HL-60/S4 treated with phorbol 12-myristate 13-acetate at 8.2 ng/mL for 4 days and 3 days (cell line): ENCODE data around the gene CHST11.

Experiments
- in situ Hi-C: fragments of 300-500 bp; cut with MboI; formaldehyde crosslinking; loops from 2 replicates; pipeline ENCODE4 v1.15.0; 2022; ENCODE audit warnings: low sequenced_read_pairs

CHST11 gene

DNA sequence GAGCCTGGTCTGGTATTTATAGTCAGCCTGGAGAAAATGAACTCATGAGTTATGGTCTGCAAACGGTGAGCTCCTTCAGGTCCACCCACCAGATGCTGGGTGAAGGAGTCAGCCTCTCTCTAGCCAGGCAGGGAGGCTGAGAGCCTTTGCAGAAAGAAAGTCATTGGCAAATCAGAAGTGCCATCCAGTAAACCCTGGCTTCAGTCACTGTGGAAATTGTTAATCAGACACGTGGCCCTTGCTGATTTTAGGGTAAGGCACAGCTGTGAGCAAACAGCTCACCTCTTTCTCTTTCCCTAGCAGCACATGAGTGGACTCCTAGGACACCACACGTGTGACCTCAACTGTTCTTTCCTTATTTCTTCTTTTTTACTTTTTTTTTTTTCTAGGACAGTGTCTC is 44.9 kb downstream of the CHST11 start:
- in situ Hi-C loops, result no loop called here

DNA sequence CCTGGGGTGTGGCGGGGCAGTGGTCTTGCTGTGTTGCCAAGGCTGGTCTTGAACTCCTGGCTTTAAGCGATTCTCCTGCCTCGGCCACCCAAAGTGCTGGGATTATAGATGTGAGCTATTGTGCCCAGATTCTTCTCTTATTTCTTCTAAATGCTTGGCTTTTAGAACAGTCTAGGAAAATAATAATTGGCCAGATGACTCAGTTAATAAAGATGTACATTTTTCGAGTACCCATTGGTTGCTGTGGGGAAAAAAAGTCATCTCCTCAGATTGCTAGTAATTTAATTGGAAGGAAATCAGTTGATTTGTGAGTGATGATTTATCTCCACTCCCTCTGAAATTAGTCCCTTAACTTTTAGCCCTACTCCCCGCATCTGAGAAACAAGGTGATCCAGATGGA is 45.5 kb downstream of the CHST11 start:
- in situ Hi-C loops, result no loop called here

DNA sequence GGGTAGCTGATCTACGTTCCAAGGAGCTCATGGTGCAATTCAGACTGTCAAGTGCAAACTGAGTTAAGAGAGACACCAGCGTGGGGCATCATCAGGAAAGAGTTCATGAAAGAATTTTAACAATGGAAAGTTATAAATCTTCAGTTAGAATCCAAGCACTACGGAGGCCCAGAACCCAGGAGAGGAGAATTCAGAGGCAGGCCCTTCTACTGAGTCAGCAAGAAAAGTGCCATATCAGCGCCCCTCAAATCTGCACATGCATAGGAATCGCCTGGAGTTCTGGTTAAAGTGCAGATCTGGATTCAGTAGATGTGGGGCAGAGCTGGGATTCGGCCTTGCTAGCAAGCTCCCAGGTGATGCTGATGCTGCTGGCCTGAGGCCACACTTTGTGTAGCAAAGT is 45.9 kb downstream of the CHST11 start:
- in situ Hi-C loops, result no loop called here

DNA sequence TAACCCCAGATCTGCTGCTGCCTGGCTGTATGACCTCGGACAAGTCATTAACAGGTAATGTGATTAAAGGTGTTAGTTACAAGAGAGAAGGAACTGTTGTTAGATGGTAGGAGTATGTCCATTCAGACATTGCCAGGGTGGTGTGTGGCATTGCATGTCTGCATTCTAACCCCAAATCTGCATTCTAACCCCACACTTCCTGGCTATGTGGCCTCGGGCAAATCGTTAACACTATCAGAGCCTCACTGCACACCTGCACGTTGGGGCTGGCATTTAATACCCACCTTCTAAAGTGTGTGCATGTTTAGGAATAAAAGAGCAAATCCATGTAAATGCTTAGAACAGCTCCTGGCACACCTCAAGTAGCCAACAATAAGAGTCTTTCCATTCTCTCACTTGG is 46.4 kb downstream of the CHST11 start:
- in situ Hi-C loops, result no loop called here

DNA sequence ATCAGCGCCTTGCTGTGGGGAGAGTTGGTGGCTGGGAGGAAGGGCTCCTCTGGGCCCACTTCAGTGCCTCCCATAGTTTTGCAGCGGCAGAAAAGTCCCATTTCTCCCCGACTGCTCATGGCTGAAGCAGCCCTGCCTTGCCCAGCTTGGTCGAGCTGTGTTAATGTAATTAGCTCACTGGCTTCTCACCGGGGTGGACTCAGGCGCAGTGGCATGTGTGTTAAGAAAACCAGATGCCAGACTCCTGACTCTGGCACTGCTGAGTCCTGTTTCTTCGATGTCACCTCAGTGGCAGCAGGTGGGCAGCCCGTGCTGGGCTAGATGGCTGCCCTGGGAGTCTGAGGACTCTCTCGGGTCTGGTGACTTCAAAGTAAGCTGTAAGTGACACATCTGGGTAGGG is 47.4 kb downstream of the CHST11 start:
- in situ Hi-C loops, result no loop called here

DNA sequence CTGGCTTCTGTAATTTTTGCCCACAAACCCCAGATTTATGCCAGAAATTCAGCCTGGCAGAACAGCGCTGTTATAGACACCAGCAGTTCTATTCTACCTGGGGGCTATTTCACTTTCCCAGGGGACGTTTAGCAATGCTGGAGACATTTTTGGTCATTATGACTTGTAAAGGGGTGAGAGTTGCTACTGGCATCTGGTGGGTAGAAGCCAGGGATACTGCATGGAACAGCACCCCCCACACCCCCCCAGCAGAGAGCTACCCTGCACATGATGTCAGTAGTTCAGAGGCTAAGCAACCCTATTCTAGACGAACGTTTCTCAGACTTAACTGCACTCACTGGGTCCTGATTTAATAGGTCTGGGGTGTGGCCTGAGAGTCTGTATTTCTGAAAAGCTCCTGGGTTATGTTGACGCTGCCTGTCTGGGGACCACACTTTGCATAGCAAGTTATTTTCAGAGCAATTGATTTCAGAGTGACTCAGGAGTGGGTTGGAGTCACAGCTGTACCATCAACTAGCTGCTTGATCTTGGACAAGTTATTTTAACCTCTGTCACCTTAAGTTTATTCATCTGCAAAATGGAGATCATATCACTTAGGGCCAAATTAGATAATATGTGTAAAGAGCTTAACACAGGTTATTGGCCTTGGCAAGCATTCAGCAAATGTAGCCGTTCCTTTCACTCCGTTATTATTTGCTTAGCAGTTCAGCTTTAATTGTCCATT is 48.5 kb downstream of the CHST11 start:
- in situ Hi-C loops, result no loop called here

DNA sequence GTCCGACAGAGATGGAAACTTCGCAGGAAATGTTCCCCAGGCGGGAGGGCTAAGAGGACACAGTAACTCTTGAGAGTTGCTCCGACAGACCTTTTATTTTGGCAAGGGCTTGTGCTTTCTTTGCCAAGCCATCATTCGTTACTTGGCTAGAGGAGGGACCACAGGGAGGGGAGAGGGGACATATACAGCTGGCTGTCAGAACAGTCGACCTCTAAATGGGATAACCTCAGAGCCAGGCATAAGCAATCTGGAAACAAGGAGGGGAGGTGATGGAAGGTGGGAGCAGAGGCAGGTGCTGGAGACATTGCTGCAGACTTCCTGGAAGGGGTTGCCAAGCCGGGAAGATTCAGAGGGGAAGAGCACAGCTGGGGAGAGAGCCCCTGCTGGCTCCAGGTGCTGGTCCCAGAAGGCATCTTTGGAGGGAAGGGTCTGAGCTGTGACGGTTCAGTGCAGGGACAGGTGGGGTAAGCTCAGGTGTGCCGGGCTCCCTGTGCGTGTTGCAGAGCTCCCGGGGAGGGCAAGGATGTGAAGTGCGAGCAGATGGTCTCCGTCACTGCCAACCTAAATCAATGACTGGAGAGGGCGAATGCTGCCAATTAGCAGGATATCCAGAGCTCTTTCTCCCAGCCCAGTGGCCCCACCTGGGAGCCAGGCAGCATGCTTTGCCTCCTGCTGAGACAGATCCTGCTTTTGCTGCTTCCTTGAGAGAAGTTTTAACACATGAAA is 50.1 kb downstream of the CHST11 start:
- in situ Hi-C loops, result no loop called here

DNA sequence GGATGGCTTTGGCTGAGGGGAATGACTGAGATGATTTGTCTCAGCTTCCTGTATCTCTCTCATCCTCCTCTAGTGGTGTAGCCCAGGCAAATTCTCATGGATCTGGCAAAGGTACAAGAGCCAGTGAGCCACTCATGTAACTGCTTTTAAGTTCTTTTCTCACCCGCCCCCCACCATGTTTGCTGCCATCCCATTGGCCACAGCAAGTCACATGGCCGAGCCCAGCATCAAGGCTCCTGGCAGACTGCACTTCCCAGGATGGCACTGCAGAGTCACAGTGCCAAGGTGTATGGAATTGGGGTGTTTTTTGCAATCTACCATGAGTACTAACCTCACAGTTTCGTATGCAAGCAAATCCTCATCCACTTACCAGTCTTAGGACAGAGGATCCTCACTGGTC is 50.9 kb downstream of the CHST11 start:
- in situ Hi-C loops, result no loop called here

DNA sequence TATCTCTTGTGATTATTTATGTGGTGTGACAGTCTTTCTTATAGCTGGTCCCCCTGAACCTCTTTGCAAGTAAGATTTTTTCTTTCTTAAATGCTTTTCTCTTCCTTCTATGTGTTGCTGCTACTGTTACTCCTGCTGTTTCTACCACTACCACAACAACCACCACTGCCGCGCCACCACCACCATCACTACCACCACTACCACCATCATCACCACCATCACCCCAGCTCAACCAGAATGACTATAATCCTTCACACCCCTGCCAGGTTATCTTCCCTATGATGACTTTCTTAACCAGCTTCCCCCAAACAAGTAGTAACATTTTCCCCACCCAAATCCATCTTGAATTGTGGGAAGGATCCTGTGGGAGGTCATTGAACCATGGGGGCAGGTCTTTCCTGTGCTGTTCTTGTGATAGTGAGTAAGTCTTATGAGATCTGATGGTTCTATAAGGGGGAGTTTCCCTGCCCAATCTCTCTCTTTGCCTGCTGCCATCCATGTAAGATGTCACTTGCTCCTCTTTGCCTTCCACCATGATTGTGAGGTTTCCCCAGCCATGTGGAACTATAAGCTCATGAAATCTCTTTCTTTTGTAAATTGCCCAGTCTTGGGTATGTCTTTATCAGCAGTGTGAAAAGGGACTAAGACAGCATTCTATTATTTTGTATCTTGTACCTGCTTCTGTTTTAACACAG is 52.2 kb downstream of the CHST11 start:
- in situ Hi-C loops, result no loop called here

DNA sequence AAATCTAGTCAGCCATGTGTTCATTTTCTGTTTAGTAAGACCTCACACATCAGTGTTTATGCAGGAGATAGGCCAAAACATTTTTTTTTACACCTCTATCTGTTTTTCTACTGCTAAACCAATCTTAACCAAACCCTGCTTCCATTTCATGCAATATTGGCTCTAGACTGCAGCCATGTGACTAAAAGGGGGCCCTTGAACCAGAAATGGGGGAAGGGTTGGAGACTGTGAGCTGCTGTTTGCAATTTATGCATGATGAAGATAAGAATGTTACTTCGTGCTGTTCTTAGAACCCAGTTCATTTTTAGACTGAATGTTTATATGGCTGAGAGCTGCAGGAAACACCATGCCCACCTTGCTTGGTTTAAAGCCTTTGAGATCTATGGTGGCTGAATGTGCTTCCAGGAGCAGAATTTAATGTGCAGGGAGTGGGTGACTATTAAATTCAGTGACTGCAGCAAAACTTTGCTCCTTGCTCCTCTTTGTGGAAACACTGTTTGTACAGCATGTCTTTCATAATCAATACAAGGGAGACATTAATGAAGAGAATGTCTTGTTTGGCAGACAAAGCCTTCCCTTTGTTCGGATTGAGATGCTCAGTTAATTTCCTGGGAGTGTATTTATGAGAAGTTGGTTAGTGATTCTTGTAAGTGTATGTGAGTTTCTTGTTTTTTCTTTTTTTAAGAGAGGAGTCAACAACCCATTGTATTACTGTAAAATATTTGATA is 53.6 kb downstream of the CHST11 start:
- in situ Hi-C loops, result no loop called here

DNA sequence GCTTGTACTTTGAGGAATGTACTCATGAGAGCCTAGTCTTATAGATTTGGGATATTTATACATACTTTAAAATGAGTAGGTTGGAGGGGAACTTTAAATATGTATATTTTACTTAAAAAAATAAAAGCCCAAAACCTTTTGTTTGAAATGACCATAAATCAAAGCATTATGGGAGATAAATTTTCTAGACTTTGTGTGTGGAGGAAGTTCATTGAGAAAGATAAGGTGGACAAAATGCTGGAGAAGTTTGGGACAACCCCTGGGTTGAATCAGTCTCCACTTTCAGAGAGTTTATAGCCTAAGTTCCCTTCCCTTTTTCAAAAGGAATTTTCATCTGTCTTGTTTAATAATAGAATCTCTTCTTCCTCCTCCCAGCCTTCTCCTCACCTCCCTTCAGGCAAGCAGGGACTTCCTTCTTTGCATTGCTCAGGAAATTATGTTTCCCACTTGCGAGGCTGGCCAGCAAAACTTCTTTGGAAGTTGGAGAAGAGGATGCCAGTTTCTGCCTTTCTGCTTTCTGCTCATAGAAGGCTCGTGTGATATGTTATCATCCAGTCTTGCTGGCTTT is 54.2 kb downstream of the CHST11 start:
- in situ Hi-C loops, result no loop called here

DNA sequence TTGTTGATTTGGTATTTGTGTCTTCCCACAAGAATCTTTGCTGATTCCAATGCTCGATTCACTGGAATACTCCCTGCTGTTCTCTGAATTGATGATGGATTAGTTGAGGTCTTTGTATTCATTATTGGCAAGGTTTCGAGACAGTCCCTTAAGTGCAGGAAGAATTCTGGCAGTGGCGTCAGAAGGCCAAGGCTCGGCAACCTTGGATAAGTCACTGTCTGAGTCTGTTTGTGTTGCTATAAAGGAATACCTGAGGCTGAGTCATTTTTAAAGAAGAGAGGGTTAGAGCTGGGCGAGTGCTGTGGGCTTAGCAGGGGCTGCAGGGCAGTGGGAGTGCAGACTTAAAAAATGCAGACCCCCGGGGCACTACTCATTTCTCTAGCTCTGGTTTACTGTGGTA is 56.9 kb downstream of the CHST11 start:
- in situ Hi-C loops, result no loop called here

DNA sequence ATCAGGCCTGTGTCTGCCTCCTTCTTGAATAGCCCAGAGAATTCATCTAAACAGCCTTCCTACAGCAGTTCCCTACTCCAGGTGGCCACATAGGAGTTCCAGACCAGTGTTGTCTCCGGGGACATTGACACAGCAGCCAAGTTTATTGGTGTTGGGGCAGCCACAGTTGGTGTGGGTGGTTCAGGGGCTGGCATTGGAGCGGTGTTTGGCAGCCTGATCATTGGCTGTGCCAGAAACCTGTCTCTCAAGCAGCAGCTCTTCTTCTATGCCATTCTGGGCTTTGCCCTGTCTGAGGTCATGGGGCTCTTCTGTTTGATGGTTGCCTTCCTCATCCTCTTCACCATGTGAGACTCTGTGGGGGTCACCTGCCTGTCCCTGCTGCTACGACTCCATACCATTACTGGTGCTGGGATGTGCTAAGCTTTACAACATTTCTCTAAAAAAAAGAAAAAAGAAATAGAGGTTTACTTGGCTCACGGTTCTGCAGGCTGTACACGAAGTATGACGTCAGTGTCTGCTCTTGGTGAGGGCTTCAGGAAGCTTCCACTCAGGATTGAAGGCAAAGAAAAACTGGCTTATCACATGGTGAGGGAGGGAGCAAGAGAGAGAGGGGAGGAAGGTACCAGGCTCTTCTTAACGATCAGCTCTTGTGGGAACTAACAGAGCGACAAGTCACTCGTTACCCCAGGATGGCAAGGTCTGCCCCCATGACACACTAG is 57.5 kb downstream of the CHST11 start:
- in situ Hi-C loops, result no loop called here

DNA sequence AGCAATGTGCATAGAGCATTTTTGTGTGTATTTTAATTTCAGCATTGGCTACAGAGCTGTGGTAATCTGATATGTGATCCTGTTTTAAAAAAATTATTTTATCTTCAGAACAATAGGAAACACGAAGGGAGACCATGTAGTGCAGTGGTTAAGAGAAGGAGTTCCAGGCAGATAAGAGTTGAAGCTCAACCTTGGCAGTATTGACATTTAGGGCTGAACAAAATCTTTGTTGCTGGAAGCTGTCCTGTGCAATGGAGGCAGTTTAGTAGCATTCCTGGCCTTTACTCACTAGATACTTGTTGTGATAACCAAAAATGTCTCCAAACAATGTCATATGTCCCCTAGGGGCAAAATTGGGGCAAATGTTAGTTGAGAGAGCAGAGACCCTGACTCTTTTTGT is 59.2 kb downstream of the CHST11 start:
- in situ Hi-C loops, result no loop called here

DNA sequence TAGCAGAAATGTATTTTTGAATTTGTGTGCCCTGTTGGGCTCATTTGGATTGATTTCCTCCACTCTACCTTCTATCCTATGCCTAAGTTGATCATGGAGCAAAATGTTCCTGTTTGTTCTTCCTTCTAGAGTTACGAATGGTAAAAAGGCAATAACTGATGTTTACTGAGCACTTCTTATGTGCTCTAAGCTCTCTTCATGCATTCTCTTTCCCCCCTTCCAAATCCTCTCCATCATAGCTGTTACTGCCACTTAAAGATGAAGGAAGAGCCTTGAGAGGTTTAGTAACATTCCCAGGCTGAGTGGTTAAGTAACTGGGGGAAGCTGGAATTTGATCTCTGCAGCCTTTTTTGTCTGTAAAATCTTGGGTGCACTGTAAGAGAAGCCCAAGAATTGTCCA is 60.1 kb downstream of the CHST11 start:
- in situ Hi-C loops, result no loop called here

DNA sequence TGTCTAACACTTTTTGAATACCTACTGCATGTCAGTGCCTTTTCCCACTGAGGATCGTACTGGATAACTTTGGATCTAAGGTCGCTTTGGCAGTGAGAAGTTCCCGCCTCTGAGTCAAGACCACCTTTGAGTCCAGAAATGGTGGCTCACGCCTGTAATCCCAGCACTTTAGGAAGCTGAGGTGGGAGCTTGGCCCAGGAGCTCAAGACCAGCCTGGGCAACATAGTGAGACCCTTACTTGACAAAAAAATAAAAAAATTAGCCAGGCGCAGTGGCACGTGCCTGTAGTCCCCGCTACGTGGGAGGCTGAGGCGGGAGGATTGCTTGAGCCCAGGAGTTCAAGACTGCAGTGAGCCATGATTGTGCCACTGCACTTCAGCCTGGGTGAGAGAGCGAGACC is 61.1 kb downstream of the CHST11 start:
- in situ Hi-C loops, result no loop called here

DNA sequence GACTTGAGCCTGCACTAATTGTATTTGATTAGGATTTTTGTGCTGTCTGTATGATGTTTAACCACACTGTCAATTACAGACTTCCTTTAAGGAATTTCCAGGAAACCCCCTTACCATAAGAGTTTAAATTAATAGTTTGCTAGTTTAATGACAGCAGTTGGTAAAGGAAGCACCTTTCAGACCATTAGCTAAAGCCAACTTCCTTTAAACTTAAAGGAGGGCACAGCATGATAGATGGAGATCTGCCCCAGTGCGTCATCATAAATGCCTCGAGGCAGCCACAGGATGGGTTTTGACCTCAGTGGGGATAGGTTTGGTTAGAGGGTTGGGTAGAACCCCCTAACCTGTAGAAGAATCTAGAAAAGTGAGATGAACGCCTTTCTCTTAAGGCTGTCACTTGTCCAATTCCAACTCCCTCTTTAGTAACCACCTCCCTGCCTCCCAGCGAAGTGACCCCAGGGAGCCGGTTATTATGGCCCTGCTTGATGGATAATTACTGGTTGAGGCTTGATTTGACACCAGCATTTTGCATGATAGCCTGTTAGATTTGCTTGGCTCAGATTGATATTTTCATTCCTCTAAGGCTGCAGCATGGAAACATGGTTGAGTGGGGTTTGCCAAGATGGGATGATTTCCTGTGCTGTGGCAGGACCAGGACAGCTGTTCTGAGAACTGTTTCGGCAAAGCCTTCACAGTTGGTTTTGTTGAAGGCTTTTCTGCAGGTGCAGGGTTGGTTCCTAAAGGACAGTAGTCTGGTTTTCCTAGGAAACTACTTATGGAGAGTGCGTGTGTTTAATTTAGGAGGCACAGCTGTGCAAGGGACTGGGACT is 62.7 kb downstream of the CHST11 start:
- in situ Hi-C loops, result no loop called here

DNA sequence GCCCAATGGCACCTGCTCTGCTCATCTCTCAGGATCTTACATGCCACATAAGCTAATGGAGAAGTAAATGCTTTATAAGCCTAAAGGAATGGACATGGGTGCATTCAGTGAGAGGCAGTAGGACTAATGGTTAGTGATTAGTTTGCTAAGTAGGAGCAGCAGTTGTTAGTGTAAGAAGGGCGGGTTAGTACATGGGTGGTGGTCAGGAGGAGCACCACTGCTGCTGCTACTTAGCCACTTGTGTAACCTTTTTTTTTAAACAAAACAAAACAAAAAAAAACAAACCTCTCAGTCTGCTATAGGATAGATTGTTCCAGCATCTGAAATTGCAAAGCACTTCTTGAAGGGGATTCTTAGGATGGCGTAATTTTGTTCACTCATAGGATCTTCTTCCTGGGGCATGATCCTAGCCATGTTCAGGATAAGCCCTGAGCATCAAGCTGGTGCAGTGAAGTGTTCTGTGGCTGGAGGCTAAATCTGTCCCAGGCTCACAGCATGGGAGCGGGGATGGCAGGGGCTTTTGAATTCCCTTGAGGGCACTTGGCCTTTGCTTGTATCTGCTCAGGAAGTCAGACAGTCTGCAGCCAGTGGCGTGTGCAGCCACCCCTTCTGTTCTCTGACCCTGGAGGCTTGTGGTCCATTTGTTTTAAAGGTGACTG is 63.6 kb downstream of the CHST11 start:
- in situ Hi-C loops, result no loop called here

DNA sequence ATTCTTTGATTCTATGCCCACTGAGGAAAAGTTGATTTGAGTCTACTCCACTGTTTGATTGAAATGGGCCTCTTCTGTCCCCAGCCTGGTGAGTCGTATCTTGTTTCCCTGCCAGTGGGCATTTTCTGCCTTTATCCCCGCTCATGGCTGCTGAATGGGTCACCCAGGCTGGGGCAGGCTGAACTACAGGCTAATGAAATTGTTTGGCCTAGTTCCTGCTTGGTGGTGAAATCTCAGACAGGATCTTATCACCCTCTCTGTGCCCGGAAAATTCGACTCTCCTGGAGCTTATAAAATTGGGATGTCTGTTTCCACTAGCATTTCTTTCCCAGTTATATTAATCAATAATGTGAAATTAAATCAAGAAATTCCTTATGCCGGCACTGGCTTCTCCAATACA is 65.0 kb downstream of the CHST11 start:
- in situ Hi-C loops, result no loop called here
